ENCODE results near the gene MYO5C. TPM values are rescaled to one million over a fixed set of nuclear protein-coding genes. Genes with fewer than 3 reads are reported as not detected.

MYO5C gene
- total and polyA plus RNA-seq, 10 of the 15 experiments (the other 5 are each of a cell fraction or from before 2014, with no cell fraction given): 0.29 to 1.3 (median 0.75) TPM

GRCh38 chr15:52278636-52279367, 16.8 kb downstream of the MYO5C start:
- BruUV-seq (replicated peaks): no TSS peak
- WGBS (ENCODE audit: insufficient coverage, insufficient replicate concordance, low lambda C conversion rate, missing lambda C conversion rate): 75% methylated on average over 13 of the region's 13 CpGs
- in situ Hi-C loops (cut with MboI) (no loop called here), intact Hi-C loops (cut with micrococcal nuclease; ENCODE audit: unreplicated experiment) (no loop called here)
- Histone ChIP-seq H4K20me1 (ENCODE audit: control insufficient read depth, insufficient read depth) (no peaks in the 10 kb centered on the region), H3K79me2 (ENCODE audit: control insufficient read depth, insufficient read depth, low read length) (no peaks in the 10 kb centered on the region), H3K4me2 (ENCODE audit: control insufficient read depth, insufficient read depth) (no peak overlapping the region), H3K4me1 (ENCODE audit: control insufficient read depth, insufficient read depth, low read length) (no peaks in the 10 kb centered on the region), H3K9ac (ENCODE audit: control insufficient read depth, insufficient read depth, low read length) (no peak overlapping the region), H3K36me3 (ENCODE audit: control insufficient read depth in 2 of 2, insufficient read depth in 2 of 2, low read length in 1 of 2) (no peaks in the 10 kb centered on the region), H3K9me3 (replicated peaks; ENCODE audit: control insufficient read depth, insufficient read depth, low read length) (no peaks in the 10 kb centered on the region), H2AFZ (ENCODE audit: control insufficient read depth, low read depth, low read length) (no peak overlapping the region), H3K27ac (ENCODE audit: control insufficient read depth, insufficient read depth) (no peak overlapping the region), H3K27me3 (replicated peaks in 1 of 2; ENCODE audit: control insufficient read depth in 2 of 2, insufficient read depth in 2 of 2, low read length in 1 of 2) (no peaks in the 10 kb centered on the region), H3K4me3 (no peak overlapping the region)
- CTCF ChIA-PET: interaction anchor here (1.2 to 2.8 kb wide), 4 partner anchors 16 to 457 kb away, joined by 3 to 9 read pairs (median 5); no protein-coding TSS in a partner anchor
- ATAC-seq (no peak), FAIRE-seq (no peak), DNase-seq (ENCODE audit: low read depth, low spot score) (no peak)
- POLR2A ChIA-PET: no interaction called here
- SMC1A ChIA-PET (ENCODE audit: uncharacterized antibody, unreplicated experiment): no interaction called here
- no peak for TF ChIP-seq GATAD2B (conservative IDR thresholded peaks at IDR 0.05; ENCODE audit: low read depth)
- TF ChIP-seq PML (IDR thresholded peaks at IDR 0.05; ENCODE audit: low read length): no peak
- no peak for TF ChIP-seq PAX5 (IDR thresholded peaks at IDR 0.05; ENCODE audit: borderline replicate concordance, low read depth, low read length)
- TF ChIP-seq NR2C2 (IDR thresholded peaks at IDR 0.05; ENCODE audit: borderline replicate concordance, control insufficient read depth, insufficient read length, low read depth): no peak
- TF ChIP-seq MEF2A (IDR thresholded peaks at IDR 0.05; ENCODE audit: insufficient read depth, low read depth, low read length): no peak
- no peak for TF ChIP-seq BCL3 (IDR thresholded peaks at IDR 0.05; ENCODE audit: borderline replicate concordance, insufficient read depth, low read depth, low read length, poor library complexity, severe bottlenecking)
- no peak for TF ChIP-seq SREBF2 (IDR thresholded peaks at IDR 0.05; ENCODE audit: low read length)
- TF ChIP-seq SMAD5 (IDR thresholded peaks at IDR 0.05; ENCODE audit: low read depth): no peak
- no peak for TF ChIP-seq POLR2A (IDR thresholded peaks at IDR 0.05; ENCODE audit: low read depth, low read length)
- TF ChIP-seq KDM1A (IDR thresholded peaks at IDR 0.05; ENCODE audit: borderline replicate concordance): no peak
- TF ChIP-seq MLLT1 (IDR thresholded peaks at IDR 0.05): no peak
- no peak for TF ChIP-seq RELB (IDR thresholded peaks at IDR 0.05; ENCODE audit: low read depth)
- no peak for TF ChIP-seq FOXK2 (IDR thresholded peaks at IDR 0.05)
- no peak for TF ChIP-seq WRNIP1 (IDR thresholded peaks at IDR 0.05; ENCODE audit: borderline replicate concordance, low read depth, low read length)
- no peak for TF ChIP-seq RFX5 (IDR thresholded peaks at IDR 0.05; ENCODE audit: low read depth, low read length)
- no peak for TF ChIP-seq JUND (IDR thresholded peaks at IDR 0.05; ENCODE audit: low read depth, low read length)
- TF ChIP-seq HSF1 (IDR thresholded peaks at IDR 0.05; ENCODE audit: low read depth, low read length): no peak
- RAD21 ChIA-PET (ENCODE audit: unreplicated experiment): interaction anchor here (1.3 kb wide), 1 partner anchor 17 kb away, joined by 3 read pairs; no protein-coding TSS in a partner anchor

All from GM12878 (cell line).